PFSK-1 (cell line): ENCODE results near the gene GPR21.

ENCODE experiments used
- FOXP2 ChIP-seq: optimal IDR thresholded peaks from 2 replicates; pipeline ENCODE3; 2011; ENCODE audit warnings: borderline replicate concordance, control low read depth, inconsistent platforms; ENCODE audit not compliant: insufficient read depth; ENCODE audit errors: extremely low read length, extremely low read depth
- POLR2AphosphoS5 ChIP-seq: IDR thresholded peaks from 2 replicates; pipeline ENCODE4 v1.6.1; 2012; ENCODE audit warnings: low read depth, mild to moderate bottlenecking, control low read depth, low read length, moderate library complexity
- SIN3A ChIP-seq: IDR thresholded peaks from 2 replicates; pipeline ENCODE4 v1.6.1; 2012; ENCODE audit warnings: mild to moderate bottlenecking, low read length, moderate library complexity, borderline replicate concordance; ENCODE audit not compliant: insufficient read depth
- TAF1 ChIP-seq: IDR thresholded peaks from 2 replicates; pipeline ENCODE4 v1.6.1; 2012; ENCODE audit warnings: low read length, control low read depth, borderline replicate concordance; ENCODE audit not compliant: insufficient read depth
- TF ChIP-seq, protein P1 (sequence below), 2 experiments: IDR thresholded peaks; 2 replicates each; pipeline versions ENCODE4 v1.6.1 to v1.8.0; 2011 to 2012; ENCODE audit warnings: low read depth in 2 of 2, low read length in 2 of 2, control low read depth in 1 of 2, inconsistent platforms in 1 of 2, mild to moderate bottlenecking in 1 of 2, moderate library complexity in 1 of 2; ENCODE audit not compliant: insufficient read depth in 1 of 2

- TF ChIP-seq POLR2AphosphoS5 (no peak), TAF1 (no peak), FOXP2 (no peak), SIN3A (no peak)
- TF ChIP-seq, protein P1, sequence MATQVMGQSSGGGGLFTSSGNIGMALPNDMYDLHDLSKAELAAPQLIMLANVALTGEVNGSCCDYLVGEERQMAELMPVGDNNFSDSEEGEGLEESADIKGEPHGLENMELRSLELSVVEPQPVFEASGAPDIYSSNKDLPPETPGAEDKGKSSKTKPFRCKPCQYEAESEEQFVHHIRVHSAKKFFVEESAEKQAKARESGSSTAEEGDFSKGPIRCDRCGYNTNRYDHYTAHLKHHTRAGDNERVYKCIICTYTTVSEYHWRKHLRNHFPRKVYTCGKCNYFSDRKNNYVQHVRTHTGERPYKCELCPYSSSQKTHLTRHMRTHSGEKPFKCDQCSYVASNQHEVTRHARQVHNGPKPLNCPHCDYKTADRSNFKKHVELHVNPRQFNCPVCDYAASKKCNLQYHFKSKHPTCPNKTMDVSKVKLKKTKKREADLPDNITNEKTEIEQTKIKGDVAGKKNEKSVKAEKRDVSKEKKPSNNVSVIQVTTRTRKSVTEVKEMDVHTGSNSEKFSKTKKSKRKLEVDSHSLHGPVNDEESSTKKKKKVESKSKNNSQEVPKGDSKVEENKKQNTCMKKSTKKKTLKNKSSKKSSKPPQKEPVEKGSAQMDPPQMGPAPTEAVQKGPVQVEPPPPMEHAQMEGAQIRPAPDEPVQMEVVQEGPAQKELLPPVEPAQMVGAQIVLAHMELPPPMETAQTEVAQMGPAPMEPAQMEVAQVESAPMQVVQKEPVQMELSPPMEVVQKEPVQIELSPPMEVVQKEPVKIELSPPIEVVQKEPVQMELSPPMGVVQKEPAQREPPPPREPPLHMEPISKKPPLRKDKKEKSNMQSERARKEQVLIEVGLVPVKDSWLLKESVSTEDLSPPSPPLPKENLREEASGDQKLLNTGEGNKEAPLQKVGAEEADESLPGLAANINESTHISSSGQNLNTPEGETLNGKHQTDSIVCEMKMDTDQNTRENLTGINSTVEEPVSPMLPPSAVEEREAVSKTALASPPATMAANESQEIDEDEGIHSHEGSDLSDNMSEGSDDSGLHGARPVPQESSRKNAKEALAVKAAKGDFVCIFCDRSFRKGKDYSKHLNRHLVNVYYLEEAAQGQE (IDR thresholded peaks at IDR 0.05; ENCODE audit: insufficient read depth in 1 of 2, low read depth in 2 of 2, low read length in 2 of 2) = no peak
Measured at GRCh38 chr9:123026425-123026824, 7.0 kb upstream of the GPR21 start.
